Adipose tissue (tissue), 3 donors: ENCODE data around the gene CFAP54. TPM values are rescaled to one million over a fixed set of nuclear protein-coding genes. Genes with fewer than 3 reads are reported as not detected.

Experiments
- H3K27ac ChIP-seq: one replicate; pipeline ENCODE4 v1.5.1; 2013; ENCODE audit warnings: low read depth, low read length
- WGBS, 3 donors: extraction: QIAGEN DNeasy Blood & Tissue Kit; methylation state at CpG; one replicate each; pipeline ENCODE4 v1.1.7; 2013; 5-methylcytosine and 5-hydroxymethylcytosine counted together
- polyA plus RNA-seq, 3 donors: library from polyadenylated mRNA; stranded (reverse); fragments of 200-250 nt; gene quantifications; one replicate each; pipeline ENCODE4 v1.2.3, GENCODE V29; 2013
- donor health status: healthy with polysubstance abuse.
- donor health status: Bipolar disorder and iron deficiency.
- donor health status: healthy.

CFAP54 gene
- polyA plus RNA-seq, 3 donors: 0.09 to 0.79 (median 0.12) TPM

- no peak overlapping the region for H3K27ac ChIP-seq
These were observed 12.5 kb downstream of the CFAP54 start for GRCh38 chr12:96501908-96502307.

GRCh38 chr12:96502477-96502876 lies 13.1 kb downstream of the CFAP54 start:
- H3K27ac ChIP-seq: no peak overlapping the region

- no peak overlapping the region for H3K27ac ChIP-seq
- 82 to 90% (median 85%) methylated on average over 6 of the region's 6 CpGs for WGBS, 3 donors
These were observed 13.7 kb downstream of the CFAP54 start for GRCh38 chr12:96502949-96503532.

- H3K27ac ChIP-seq: no peak overlapping the region
These were observed 14.6 kb downstream of the CFAP54 start for GRCh38 chr12:96503976-96504375.

- no peak overlapping the region for H3K27ac ChIP-seq
- 94 to 98% (median 98%) methylated on average over 1 of the region's 1 CpG for WGBS, 3 donors
These were observed 17.4 kb downstream of the CFAP54 start for GRCh38 chr12:96506776-96507175.

GRCh38 chr12:96510306-96510764 lies 21.0 kb downstream of the CFAP54 start:
- 45 to 74% (median 63%) methylated on average over 3 of the region's 3 CpGs for WGBS, 3 donors
- H3K27ac ChIP-seq: no peak overlapping the region

GRCh38 chr12:96513166-96513565 lies 23.8 kb downstream of the CFAP54 start:
- H3K27ac ChIP-seq: no peak overlapping the region
- 92 to 97% (median 97%) methylated on average over 5 of the region's 5 CpGs for WGBS, 3 donors

- H3K27ac ChIP-seq: no peak overlapping the region
- 69 to 73% (median 70%) methylated on average over 4 of the region's 4 CpGs for WGBS, 3 donors
These were observed 24.3 kb downstream of the CFAP54 start for GRCh38 chr12:96513681-96514080.

GRCh38 chr12:96514328-96514727 lies 25.0 kb downstream of the CFAP54 start:
- 55 to 73% (median 59%) methylated on average over 3 of the region's 3 CpGs for WGBS, 3 donors
- no peak overlapping the region for H3K27ac ChIP-seq

- 28 to 31% (median 30%) methylated on average over 8 of the region's 8 CpGs for WGBS, 3 donors
- H3K27ac ChIP-seq: no peak overlapping the region
These were observed 27.4 kb downstream of the CFAP54 start for GRCh38 chr12:96516472-96517430.

- WGBS, 3 donors: 83 to 85% (median 83%) methylated on average over 3 of the region's 3 CpGs
- no peak overlapping the region for H3K27ac ChIP-seq
These were observed 31.4 kb downstream of the CFAP54 start for GRCh38 chr12:96520767-96521166.

- 93 to 95% (median 95%) methylated on average over 7 of the region's 7 CpGs for WGBS, 3 donors
- H3K27ac ChIP-seq: no peak overlapping the region
These were observed 32.7 kb downstream of the CFAP54 start for GRCh38 chr12:96521895-96522682.

- WGBS, 3 donors: 67 to 88% (median 78%) methylated on average over 3 of the region's 3 CpGs
These were observed 33.3 kb downstream of the CFAP54 start for GRCh38 chr12:96522690-96523089.

GRCh38 chr12:96526110-96526509 lies 36.7 kb downstream of the CFAP54 start:
- no peak overlapping the region for H3K27ac ChIP-seq
- 37 to 67% (median 38%) methylated on average over 1 of the region's 1 CpG for WGBS, 3 donors

More at GRCh38 chr12:96522690-96523089, 33.3 kb downstream of the CFAP54 start:
- H3K27ac ChIP-seq: no peak overlapping the region

- H3K27ac ChIP-seq: no peak overlapping the region
- WGBS, 3 donors: 71 to 80% (median 77%) methylated on average over 7 of the region's 7 CpGs
These were observed 40.5 kb downstream of the CFAP54 start for GRCh38 chr12:96529912-96530311.

GRCh38 chr12:96534339-96534738 lies 45.0 kb downstream of the CFAP54 start:
- no peak overlapping the region for H3K27ac ChIP-seq
- WGBS, 3 donors: 51 to 91% (median 82%) methylated on average over 4 of the region's 4 CpGs

GRCh38 chr12:96548384-96548783 lies 59.0 kb downstream of the CFAP54 start:
- H3K27ac ChIP-seq: no peak overlapping the region
- WGBS, 3 donors: 46 to 63% (median 48%) methylated on average over 2 of the region's 2 CpGs

GRCh38 chr12:96549341-96549740 lies 60.0 kb downstream of the CFAP54 start:
- no peak overlapping the region for H3K27ac ChIP-seq

GRCh38 chr12:96570579-96570978 lies 81.2 kb downstream of the CFAP54 start:
- no peak overlapping the region for H3K27ac ChIP-seq

More at GRCh38 chr12:96549341-96549740, 60.0 kb downstream of the CFAP54 start:
- 53 to 67% (median 65%) methylated on average over 2 of the region's 2 CpGs for WGBS, 3 donors
